Measurements from ENCODE around the gene GOLGA1.

DNA sequence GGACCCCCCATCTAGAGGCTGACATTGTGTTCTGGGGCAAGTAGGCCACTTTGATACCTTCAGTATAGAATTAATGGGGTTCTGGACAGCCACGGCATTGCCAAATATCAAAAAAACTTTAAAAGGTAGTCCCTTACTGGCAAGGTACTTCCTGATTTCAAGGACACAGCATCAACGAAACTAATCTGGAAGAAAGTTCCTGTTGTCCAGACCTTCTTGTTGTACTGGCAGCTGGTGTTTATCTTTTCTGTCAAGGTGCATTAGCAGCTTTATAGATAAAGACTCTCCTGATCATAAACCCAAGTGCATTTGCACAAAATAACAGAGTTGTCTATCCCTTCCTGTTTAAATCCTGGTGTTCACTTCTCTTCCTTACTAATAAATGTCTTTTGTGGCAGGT, 23.7 kb upstream of the GOLGA1 start:
- TF ChIP-seq, protein P1, sequence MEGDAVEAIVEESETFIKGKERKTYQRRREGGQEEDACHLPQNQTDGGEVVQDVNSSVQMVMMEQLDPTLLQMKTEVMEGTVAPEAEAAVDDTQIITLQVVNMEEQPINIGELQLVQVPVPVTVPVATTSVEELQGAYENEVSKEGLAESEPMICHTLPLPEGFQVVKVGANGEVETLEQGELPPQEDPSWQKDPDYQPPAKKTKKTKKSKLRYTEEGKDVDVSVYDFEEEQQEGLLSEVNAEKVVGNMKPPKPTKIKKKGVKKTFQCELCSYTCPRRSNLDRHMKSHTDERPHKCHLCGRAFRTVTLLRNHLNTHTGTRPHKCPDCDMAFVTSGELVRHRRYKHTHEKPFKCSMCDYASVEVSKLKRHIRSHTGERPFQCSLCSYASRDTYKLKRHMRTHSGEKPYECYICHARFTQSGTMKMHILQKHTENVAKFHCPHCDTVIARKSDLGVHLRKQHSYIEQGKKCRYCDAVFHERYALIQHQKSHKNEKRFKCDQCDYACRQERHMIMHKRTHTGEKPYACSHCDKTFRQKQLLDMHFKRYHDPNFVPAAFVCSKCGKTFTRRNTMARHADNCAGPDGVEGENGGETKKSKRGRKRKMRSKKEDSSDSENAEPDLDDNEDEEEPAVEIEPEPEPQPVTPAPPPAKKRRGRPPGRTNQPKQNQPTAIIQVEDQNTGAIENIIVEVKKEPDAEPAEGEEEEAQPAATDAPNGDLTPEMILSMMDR (IDR thresholded peaks at IDR 0.05), result no peak
- no peak for TF ChIP-seq POLR2A (IDR thresholded peaks at IDR 0.05)
